NCI-H345 treated with DMSO at 0.1 percent for 48 hours (cell line): ENCODE measurements around the gene ADSS1.

Experiments
- DNase-seq: peaks from one replicate; lab custom pipeline; 2025; ENCODE audit not compliant: unreplicated experiment; lab: John Stamatoyannopoulos, UW

Gene ADSS1

DNA sequence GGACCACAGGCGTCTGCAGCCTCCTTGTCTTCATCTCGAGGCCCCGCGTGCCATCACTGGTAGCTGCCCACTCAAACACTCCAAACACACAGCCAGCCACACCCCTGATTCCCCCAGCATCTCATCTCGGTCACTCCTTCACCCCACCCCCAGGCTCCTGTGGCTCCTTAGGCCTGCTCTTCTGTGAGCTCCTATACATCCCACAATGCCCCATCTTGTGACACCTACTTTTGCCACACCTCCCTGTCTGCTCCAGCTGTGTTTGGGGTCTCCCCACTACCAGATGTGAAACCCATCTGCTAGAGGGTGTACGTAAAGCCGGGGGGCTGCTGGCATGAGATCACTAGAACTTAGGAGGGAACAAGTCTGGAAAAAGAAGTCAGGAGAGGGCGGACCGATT, 67.4 kb downstream of the ADSS1 start:
- DNase-seq = no peak

DNA sequence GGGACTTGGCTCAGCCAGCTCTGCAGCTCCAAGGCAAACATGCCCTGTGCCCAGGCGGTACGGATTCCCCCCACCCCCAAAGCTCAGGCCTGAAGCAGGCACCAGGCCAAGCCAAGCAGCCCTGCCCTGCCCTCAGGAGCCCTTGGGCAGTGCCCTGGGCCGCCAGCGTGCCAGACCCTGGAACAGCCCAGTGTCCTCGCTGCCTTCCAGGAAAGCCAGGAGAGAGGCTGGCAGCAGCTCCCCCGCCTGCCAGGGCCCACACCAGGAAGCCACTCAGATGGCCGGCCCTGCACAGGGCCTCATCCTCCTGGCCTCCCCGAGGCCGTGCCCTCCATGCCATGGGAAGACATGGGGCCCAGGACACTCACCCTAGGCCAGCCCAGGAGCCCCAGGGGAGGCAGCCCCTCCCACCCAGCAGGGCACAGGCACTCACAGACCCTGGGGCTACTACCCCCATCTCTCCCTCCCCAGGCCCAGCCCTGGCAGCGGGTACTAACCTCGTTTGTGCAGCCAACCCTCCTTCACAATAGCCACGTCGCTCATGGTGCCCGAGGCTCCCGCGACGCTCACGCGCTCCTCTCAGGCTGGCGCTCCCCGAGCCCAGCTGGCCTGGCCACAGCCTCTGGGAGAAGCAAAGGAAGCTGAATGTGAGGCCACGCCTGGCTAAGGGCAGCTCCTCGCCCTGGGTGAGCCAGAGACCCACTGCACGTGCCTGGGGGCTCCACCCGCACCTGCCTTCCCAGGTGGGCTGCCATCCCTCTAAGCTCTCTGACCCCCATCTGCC, 68.3 kb downstream of the ADSS1 start:
- DNase-seq = no peak

GRCh38 chr14:104792945-104793702, 69.1 kb downstream of the ADSS1 start:
- no peak for DNase-seq

- no peak for DNase-seq
These were observed 69.6 kb downstream of the ADSS1 start for GRCh38 chr14:104793703-104793959.

GRCh38 chr14:104794099-104794498, 70.1 kb downstream of the ADSS1 start:
- DNase-seq = no peak

- no peak for DNase-seq
These were observed 70.6 kb downstream of the ADSS1 start for GRCh38 chr14:104794631-104794992.

DNA sequence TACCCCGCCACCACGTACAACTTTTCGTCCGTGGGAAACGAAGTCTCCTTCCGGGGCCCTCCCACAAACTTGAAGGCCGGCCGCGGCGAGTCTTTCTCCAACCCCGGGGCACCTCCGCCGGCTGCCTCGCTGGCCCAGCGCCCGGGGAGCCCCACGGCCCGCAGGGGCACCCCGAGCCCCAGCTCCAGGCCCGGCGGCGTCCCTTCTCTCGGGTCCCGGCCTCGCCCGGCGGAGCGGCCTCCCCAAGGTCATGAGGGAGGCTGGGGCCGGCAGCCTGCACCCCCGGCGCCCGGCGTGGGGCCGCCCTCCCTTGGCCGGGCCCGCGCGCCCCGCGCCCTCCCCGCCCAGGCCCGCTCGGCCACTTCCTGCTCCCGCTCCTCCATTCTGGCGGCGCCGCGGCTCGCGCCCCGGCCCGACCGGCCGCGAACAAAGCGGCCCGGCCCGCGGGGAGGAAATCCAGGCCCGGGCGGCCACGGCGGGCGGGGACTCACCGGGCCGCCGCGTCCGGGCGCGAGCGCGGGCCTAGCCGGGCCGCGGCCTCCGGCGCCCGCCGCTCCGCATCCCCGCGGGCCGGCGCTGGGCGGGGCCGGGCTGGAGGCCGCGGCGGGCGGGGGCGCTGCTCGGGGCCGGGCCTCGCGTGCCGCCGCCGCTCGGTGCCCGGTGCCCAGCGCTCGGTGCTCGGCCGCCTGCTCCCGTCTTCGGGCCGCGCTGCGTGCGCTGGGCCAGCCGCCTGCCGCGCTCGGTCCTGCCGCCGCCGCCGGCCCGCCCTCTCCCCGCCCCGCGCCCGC, 71.2 kb downstream of the ADSS1 start, which contains the start of gene AKT1:
AKT1 (minus strand) TSS at position 756 of the 788 bp plus-strand sequence. CDS start 3,105 bp downstream, outside the sequence.
- no peak for DNase-seq

DNA sequence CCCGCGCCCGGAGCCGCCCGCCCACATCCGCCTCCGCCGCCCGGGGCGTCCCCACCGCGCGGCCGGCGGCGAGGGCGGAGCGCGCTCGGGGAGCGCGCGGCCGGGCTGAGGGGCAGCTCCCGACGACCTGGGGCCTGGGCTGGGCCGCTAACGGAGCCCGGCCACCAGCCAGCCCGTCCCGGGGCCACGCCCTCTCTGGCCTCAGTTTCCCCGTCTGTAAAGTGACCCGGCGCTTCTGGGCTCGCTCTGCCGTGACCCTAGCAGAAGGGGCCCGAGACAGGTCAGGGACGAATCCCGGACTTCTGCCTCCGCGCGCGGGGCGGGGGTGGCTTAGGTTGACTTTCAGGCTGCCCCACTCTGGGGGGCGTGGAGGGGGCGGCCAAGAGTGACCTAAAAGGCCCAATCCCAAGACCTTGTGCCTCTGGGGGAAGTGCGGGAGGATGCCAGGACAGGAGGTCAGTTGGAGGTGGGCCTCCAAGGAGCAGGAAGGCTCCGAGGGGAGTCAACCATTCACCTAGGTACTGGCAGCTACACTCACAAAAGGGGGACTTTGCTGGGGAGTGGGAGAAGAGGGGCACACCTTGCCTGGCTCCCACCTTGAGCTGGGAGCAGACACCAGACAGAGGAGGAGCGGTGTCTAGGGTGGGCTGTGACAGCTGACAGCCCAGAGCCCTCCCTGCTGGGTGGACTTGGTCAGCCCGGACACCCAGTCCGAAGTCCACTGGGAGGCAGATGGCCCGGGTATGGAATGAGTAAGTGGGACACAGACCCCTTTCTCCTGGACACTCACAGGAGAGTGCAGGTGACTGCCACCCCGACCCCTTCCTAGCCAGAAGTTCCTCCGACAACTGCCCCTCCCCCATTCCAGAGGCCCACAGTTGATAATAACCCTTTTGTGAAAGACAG, 72.0 kb downstream of the ADSS1 start:
- DNase-seq = no peak

- no peak for DNase-seq
These were observed 72.7 kb downstream of the ADSS1 start for GRCh38 chr14:104796687-104797081.
